Activated naive CD4-positive, alpha-beta T cell treated with anti-CD3 and anti-CD28 coated beads, Interleukin-2, amount 50 U/mL, for 16 hours (primary cell): ENCODE data around the gene GAGE13.
"Not testable (repeated sequence)": the region's sequence is repeated elsewhere in the genome, so short reads cannot be mapped to it uniquely, and the experiment has no call there.

ENCODE experiments used
- DNase-seq: peaks from one replicate; pipeline ENCODE4 v3.0.0-alpha.2; 2020

The GAGE13 gene

DNA sequence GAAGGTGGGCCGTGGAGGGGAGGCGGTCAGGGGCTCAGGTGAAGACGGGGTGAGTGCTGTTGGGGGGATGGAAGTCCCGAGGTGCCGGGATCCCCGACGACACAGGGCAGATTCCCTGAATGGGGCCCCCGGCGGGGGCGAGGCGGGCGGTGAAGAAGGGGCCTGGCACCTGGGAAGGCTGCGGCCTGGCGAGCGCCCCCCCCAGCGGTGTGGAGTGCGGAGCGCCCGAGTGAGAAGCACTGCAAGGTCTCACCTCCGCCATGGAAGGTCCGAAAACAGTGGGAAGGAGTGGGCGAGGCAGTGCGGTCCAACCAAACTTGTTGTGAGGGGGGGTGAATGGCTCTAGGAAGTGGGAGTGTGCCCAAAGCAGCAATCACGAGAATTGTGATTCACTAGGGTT is 10.1 kb downstream of the GAGE13 start:
- peak; percentile 29 for DNase-seq

DNA sequence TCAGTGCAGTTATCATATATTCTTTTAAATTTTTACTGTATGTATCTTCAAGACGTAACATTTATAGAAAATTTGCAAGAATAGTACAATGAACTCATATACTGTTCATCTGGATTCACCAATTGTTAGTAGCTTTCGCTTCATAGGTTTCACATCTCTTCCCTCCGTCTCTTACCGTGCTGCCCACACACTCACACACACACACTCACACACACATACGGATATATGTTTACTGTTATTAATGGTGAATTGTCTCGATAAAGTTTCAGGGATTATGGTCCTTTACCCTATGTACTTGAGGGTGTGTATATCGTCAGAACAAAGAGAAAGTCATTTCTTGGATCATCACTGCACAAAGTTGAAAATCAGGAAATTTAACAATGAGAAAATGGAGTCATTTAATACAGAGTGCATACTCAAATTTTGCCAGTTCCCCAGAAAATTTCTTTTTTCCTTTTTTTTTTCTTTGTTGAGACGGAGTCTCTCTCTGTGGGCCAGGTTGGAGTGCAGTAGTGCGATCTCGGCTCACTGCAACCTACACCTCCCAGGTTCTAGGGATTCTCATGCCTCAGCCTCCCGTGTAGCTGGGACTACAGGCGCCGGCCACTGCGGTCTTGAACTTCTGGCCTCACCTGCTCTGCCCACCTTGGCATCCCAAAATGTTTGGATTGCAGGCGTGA is 13.3 kb downstream of the GAGE13 start:
- not testable (repeated sequence) for DNase-seq

DNA sequence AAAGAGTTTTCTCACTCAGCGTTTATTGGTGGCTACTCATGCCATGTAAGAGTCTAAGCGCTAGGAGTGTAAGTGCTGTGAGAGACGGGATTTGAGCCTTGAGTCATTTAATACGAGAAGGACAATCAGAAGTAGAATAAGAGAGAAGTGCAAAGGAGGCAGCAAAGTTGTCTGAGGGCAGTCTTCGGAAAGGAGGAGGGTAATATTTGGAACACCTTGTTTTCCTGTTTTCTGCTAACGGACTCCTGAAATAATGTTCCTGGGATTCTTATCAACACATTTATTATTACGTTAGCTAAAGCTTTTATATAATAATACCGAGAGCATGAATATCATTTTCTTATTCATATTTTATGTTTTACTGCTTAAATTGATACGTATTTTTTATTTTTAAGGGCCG is 14.0 kb downstream of the GAGE13 start:
- not testable (repeated sequence) for DNase-seq

DNA sequence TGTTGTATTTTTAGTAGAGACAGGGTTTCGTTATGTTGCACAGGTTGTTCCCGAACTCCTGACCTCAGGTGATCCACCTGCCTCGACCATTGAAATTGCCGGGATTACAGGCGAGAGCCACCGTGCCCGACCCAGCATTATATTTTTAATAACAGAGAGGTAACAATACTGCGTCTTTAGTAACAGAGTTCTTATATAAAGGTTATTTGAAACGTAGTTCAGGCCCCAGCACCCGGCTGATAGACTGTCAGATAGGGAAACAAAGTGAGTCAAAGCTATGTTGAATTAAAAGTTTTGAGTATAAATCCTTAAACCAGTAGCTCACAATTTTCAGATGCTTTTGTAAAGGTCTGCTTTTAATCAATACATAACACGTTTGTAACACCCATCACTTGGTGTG is 14.8 kb downstream of the GAGE13 start:
- not testable (repeated sequence) for DNase-seq
